Chondrocyte (in vitro differentiated cells): ENCODE data around the gene ZNHIT3. TPM values are rescaled to one million over a fixed set of nuclear protein-coding genes. Genes with fewer than 3 reads are reported as not detected.
"Not testable (repeated sequence)": the region's sequence is repeated elsewhere in the genome, so short reads cannot be mapped to it uniquely, and the experiment has no call there.

Experiments
- DNase-seq: peaks from one replicate; pipeline ENCODE4 v3.0.0; 2021; ENCODE audit warnings: mixed read lengths, low spot score
- H3K27ac Mint-ChIP-seq: one replicate; pipeline ENCODE4 v1.8.0; 2021; ENCODE audit warnings: mild to moderate bottlenecking, moderate library complexity, mixed read lengths; ENCODE audit not compliant: unreplicated experiment
- H3K27me3 Mint-ChIP-seq: 2 replicates; pipeline ENCODE4 v1.8.0; 2021; ENCODE audit warnings: low read depth, mixed read lengths
- H3K36me3 Mint-ChIP-seq: 2 replicates; pipeline ENCODE4 v1.8.0; 2021; ENCODE audit warnings: low read depth, mixed read lengths
- H3K4me1 Mint-ChIP-seq: 2 replicates; pipeline ENCODE4 v1.8.0; 2021; ENCODE audit warnings: low read depth, mild to moderate bottlenecking, mixed read lengths
- H3K4me3 Mint-ChIP-seq: one replicate; pipeline ENCODE4 v1.8.0; 2021; ENCODE audit warnings: mild to moderate bottlenecking, moderate library complexity, mixed read lengths; ENCODE audit not compliant: unreplicated experiment
- H3K9me3 Mint-ChIP-seq: 2 replicates; pipeline ENCODE4 v1.8.0; 2021; ENCODE audit warnings: low read depth, mixed read lengths
- CTCF ChIP-seq: fragments of 200-600 bp; sonication (generic); IDR thresholded peaks from 2 replicates; pipeline ENCODE4 v1.5.0; 2021; ENCODE audit warnings: antibody characterized with exemption, mild to moderate bottlenecking, moderate library complexity
- total RNA-seq: library from RNA; stranded (reverse); gene quantifications from 3 replicates; pipeline ENCODE4 v1.2.1, GENCODE V29; 2021

ZNHIT3 gene
- total RNA-seq, 1 donor from 2014 or later: 25.2 TPM

GRCh38 chr17:36505171-36505570 is 18.7 kb downstream of the ZNHIT3 start:
- no peak overlapping the region for H3K27ac Mint-ChIP-seq
- peak; percentile 85 for DNase-seq
- no peak overlapping the region for H3K4me3 Mint-ChIP-seq
- no peaks in the 10 kb centered on the region for H3K9me3 Mint-ChIP-seq
- H3K27me3 Mint-ChIP-seq: no peaks in the 10 kb centered on the region
- no peaks in the 10 kb centered on the region for H3K4me1 Mint-ChIP-seq
- TF ChIP-seq CTCF: no peak
- H3K36me3 Mint-ChIP-seq: peaks cover 28% of the 10 kb centered on the region

- H3K9me3 Mint-ChIP-seq: no peaks in the 10 kb centered on the region
- peaks cover 32% of the 10 kb centered on the region for H3K36me3 Mint-ChIP-seq
- TF ChIP-seq CTCF: no peak
- no peak overlapping the region for H3K4me3 Mint-ChIP-seq
- no peaks in the 10 kb centered on the region for H3K4me1 Mint-ChIP-seq
- H3K27me3 Mint-ChIP-seq: no peaks in the 10 kb centered on the region
- DNase-seq: no peak
- H3K27ac Mint-ChIP-seq: no peak overlapping the region
Observed at GRCh38 chr17:36506249-36506826, 19.9 kb downstream of the ZNHIT3 start.

- H3K27ac Mint-ChIP-seq: no peak overlapping the region
- peaks cover 32% of the 10 kb centered on the region for H3K36me3 Mint-ChIP-seq
- no peak for TF ChIP-seq CTCF
- no peaks in the 10 kb centered on the region for H3K27me3 Mint-ChIP-seq
- no peak overlapping the region for H3K4me3 Mint-ChIP-seq
- H3K4me1 Mint-ChIP-seq: no peaks in the 10 kb centered on the region
- DNase-seq: no peak
- no peaks in the 10 kb centered on the region for H3K9me3 Mint-ChIP-seq
Observed at GRCh38 chr17:36506831-36507230, 20.4 kb downstream of the ZNHIT3 start.

GRCh38 chr17:36507266-36507665 is 20.8 kb downstream of the ZNHIT3 start:
- no peak for TF ChIP-seq CTCF
- Mint-ChIP-seq H3K36me3 (peaks cover 30% of the 10 kb centered on the region), H3K27ac (no peak overlapping the region), H3K4me3 (no peak overlapping the region), H3K27me3 (no peaks in the 10 kb centered on the region), H3K9me3 (no peaks in the 10 kb centered on the region), H3K4me1 (no peaks in the 10 kb centered on the region)
- no peak for DNase-seq

GRCh38 chr17:36508439-36508838 is 22.0 kb downstream of the ZNHIT3 start:
- H3K9me3 Mint-ChIP-seq, H3K27me3 Mint-ChIP-seq, H3K4me1 Mint-ChIP-seq, DNase-seq, H3K4me3 Mint-ChIP-seq, H3K27ac Mint-ChIP-seq: not testable (repeated sequence)
- H3K36me3 Mint-ChIP-seq: peaks cover 25% of the 10 kb centered on the region

- TF ChIP-seq CTCF: no peak
- DNase-seq: no peak
- Mint-ChIP-seq H3K36me3 (peaks cover 24% of the 10 kb centered on the region), H3K4me3 (no peak overlapping the region), H3K27me3 (no peaks in the 10 kb centered on the region), H3K27ac (no peak overlapping the region), H3K9me3 (no peaks in the 10 kb centered on the region), H3K4me1 (no peaks in the 10 kb centered on the region)
Observed at GRCh38 chr17:36509272-36509985, 22.9 kb downstream of the ZNHIT3 start.
